K562 treated with DMSO at 1 percent for 24 hours (cell line): ENCODE results near the gene MPZL1. TPM values are rescaled to one million over a fixed set of nuclear protein-coding genes. Genes with fewer than 3 reads are reported as not detected.

Source experiments
- total RNA-seq: library from RNA; unstranded; fragments of 300-600 nt; gene quantifications from 2 replicates; pipeline ENCODE4 v1.2.3, GENCODE V29; 2022; ENCODE audit warnings: low read depth; ENCODE audit not compliant: insufficient read depth

MPZL1 gene
- 34.4 and 46.6 TPM in 2 replicates for total RNA-seq

DNA sequence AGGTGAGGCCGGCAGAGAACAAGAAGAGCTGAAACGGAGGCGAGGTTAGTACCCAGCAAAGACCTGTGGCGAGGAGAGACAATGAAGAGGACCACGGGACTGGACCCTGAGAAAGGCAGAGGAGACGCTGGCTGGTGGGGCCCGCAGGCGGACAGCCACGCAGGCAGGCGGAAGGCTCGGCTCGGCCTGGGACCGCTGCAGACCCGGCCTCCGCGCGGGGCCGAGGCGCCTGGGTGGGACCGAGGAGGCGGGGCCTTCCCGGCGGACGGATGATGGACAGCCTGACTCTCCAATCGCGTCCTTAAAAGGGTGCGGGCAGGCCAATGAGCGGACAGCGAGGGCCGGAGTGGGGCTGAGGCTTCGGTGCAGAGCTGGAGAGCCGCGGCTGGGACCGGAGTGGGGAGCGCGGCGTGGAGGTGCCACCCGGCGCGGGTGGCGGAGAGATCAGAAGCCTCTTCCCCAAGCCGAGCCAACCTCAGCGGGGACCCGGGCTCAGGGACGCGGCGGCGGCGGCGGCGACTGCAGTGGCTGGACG is at the start of gene MPZL1:
MPZL1 (plus strand) TSS at position 366 of the 535 bp plus-strand sequence. CDS start 170 bp downstream, outside the sequence.

Other genes with a start within 250 kb of the MPZL1 start
- gene CD247, start 203.5 kb upstream of the MPZL1 start, total RNA-seq, result 0.17 TPM in 1 of 2 replicates, not detected in the other
- gene CREG1, start 168.2 kb upstream of the MPZL1 start, total RNA-seq, result 490 and 495 TPM in 2 replicates
- 52.7 and 57.1 TPM in 2 replicates for gene RCSD1, start 91.8 kb upstream of the MPZL1 start, total RNA-seq
- 0.27 and 0.50 TPM in 2 replicates for gene ADCY10, start 192.2 kb downstream of the MPZL1 start, total RNA-seq
- gene DCAF6, start 214.7 kb downstream of the MPZL1 start, total RNA-seq, result 31.8 and 38.1 TPM in 2 replicates
- gene MPC2, start 215.1 kb downstream of the MPZL1 start, total RNA-seq, result 74.4 and 84.8 TPM in 2 replicates